GM12891 (cell line): ENCODE measurements around the gene MYL12B.

Experiments used
- DNase-seq: peaks from one replicate; pipeline ENCODE4 v3.0.0; 2011; ENCODE audit warnings: low spot score; ENCODE audit not compliant: insufficient read length
- FAIRE-seq: peaks from 2 replicates; lab custom pipeline; 2011; peaks lifted over from hg19 to GRCh38; lab: Jason Lieb, UNC
- PAX5 ChIP-seq: IDR thresholded peaks from 2 replicates; pipeline ENCODE4 v1.6.1; 2011; ENCODE audit warnings: low read length, moderate library complexity, mild to moderate bottlenecking; ENCODE audit not compliant: insufficient read depth, severe bottlenecking
- POLR2A ChIP-seq: IDR thresholded peaks from 2 replicates; pipeline ENCODE4 v1.6.1; 2011; ENCODE audit warnings: low read depth, low read length, control low read depth
- POLR2AphosphoS5 ChIP-seq: IDR thresholded peaks from 2 replicates; pipeline ENCODE4 v1.6.1; 2011; ENCODE audit warnings: low read depth, low read length, control low read depth
- POU2F2 ChIP-seq: IDR thresholded peaks from 2 replicates; pipeline ENCODE4 v1.6.1; 2011; ENCODE audit warnings: low read depth, mild to moderate bottlenecking, control low read depth, low read length, moderate library complexity
- SPI1 ChIP-seq: IDR thresholded peaks from 2 replicates; pipeline ENCODE4 v1.6.1; 2011; ENCODE audit warnings: low read depth, low read length, control low read depth
- TAF1 ChIP-seq: IDR thresholded peaks from 2 replicates; pipeline ENCODE4 v1.6.1; 2011; ENCODE audit warnings: low read depth, low read length, control low read depth

The MYL12B gene

DNA sequence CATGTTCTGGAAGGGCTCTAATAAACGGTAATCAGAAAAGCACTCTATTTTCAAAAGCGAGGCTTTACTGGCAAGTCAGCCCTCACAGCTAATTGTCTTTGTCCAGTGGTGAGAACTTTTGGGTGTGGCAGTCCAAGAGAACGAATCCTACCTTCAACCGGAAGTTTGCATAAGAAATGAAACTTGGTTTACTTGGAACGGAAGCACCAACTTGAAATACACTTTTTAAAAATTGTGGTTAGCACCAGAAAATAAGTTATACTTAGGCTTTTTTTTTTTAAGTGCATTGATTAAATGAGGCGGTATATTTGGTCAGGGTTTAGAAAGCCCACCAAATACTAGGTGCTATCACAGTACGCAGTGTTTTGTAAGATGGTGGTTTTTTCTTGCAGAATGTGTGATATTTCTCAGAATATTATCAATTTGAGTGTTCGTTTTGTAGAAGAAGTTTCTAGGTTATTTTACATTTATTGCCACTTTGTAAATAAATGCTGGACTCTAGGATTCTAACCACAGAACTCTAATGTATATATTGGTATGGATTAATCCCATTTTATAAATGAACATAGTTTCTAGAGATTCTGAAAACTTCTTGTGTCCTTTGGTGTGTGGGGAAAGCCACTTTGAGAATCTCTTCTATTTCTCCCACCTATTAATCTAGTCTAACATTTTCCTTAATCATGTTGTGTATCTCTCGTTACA lies 13.1 kb upstream of the MYL12B start:
- FAIRE-seq: peak; percentile 63
- TF ChIP-seq POU2F2: no peak
- 0 out of 2 replicates have a peak, but pooled peaks have one; percentile 36 for TF ChIP-seq POLR2A
- DNase-seq: no peak

DNA sequence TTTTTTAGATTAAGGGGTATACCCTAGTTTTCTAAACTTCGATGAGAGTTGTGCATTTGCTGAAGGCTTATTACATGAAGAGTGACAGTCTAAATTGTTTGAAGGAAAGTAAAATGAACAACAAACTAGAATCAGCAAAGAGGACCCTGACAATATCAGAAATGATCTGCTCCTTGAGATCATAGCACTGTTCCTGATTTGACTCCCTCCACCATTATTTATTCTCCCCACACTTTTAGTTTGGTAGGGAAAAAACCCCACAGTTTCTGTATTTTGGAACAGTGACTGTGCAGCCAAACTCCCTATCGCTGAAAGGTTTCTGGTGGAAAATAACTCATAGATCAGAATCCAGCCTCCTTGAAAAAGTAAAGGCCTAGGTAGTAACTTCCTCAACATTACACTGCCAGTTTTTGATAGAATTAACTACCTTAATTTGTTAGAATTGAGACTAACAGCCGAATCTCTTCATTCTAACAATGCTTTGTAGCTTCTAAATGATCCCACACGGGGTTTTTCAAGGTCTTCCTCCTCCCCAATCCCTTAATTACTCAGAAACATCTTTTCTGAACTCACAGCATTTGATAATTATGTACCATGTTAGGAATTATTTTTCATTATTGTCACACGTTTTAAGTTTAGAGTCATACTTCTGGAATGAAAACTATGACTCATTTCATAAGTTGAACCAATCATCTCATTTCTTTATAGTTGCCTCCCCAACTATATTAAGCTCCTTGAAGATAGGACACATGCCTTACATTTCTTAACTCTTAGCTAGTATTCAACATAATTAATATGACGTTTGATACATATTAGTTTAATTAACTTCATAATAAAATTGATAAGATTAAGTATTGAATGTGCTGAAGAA lies 11.5 kb upstream of the MYL12B start:
- TF ChIP-seq POU2F2: no peak
- TF ChIP-seq POLR2A: peak; percentile 41; the same call in 1 of the 2 replicates
- no peak for DNase-seq
- FAIRE-seq: no peak

DNA sequence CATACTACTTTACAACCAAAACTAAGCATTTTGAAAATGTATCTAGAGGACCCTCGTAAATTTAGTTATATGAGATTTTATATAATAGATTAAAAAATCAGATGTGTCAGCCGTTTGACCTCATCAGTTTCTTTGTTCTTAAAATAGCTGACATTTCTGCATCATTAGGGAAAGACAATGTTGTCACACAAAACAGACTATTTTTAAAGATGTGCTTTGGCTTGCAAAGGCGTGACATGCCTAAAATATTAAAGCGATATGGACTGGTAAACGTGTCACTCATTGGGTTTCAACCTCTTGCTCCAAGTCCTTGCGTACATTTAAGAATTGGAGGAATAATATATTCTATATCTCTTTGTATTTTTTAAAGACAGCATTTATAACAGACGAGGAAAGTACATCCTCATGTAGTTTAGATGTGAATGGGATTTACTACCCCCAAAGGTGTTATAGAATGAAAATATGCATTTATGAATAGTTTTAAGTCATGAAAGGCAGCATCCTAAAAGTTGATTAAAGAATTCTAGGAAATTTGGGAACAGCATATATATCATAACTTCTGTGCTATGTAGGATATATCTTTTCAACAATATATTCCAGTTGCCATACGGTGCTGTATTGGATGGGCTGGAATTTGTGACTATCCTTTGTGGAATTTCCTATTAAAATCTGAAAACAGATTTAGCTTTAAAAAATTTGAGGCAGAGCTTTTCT lies 10.5 kb upstream of the MYL12B start:
- no peak for TF ChIP-seq TAF1
- TF ChIP-seq POLR2A: peak; percentile 74
- TF ChIP-seq POLR2AphosphoS5: peak; percentile 43; the same call in 1 of the 2 replicates
- DNase-seq (no peak), FAIRE-seq (no peak)

DNA sequence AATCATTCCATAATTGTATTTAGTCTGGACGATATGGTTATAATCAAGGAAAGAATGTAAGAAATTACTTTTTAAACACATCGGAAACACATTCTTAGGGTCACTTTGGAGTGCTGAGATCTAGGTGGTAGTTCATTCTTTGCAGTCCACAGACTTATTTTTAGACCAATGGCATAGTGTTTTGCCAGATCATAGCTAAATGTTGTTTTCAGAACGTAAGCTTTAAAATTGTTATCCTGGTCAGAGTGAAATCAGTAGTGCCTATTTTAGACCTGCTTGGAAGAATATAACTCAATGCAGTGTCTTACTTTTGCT lies 10.0 kb upstream of the MYL12B start:
- TF ChIP-seq POLR2AphosphoS5 (peak; percentile 63; the same call in 1 of the 2 replicates), TAF1 (no peak), PAX5 (no peak), SPI1 (no peak)
- DNase-seq: no peak
- no peak for FAIRE-seq

DNA sequence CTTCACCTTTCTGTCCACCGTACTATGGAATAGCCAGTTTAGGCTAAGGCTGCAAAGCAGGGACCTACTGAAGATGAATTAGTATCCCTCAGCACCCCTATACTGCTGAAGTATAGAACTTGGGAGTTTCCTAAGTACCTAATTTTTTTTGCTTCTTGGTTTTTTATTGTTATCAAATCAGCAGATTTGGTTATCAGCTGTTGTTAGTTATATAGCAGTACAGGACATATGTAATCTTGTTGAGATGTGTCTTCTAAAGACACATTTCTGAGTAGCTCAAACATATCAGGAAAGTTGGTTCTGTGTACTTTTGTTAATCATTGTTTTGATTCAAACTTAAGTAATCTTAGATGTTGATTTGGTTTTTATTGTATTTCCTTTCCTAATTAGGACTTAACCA lies 9.1 kb upstream of the MYL12B start:
- no peak for DNase-seq
- 0 out of 2 replicates have a peak, but pooled peaks have one; percentile 7 for TF ChIP-seq POLR2A
- no peak for TF ChIP-seq TAF1
- TF ChIP-seq SPI1: no peak
- peak; percentile 5 for FAIRE-seq

DNA sequence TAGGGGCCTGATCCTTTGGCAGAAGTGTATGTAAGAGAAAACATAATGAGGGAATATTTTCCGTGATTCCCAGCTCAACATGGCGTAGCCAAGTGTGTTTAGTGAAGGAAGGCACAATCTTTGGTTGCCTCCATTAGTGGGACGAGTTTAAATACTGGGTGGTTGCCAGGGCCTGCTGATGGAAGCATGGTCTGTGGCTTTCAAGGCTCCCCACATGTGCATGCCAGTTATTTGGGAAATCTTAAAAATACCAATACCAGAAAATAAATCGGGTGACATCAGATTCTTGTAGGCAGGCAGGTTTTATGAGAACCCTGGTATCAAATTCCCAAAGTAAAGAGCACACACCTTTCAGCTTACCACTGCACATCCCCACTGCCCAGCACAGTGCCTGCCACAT lies 7.2 kb upstream of the MYL12B start:
- DNase-seq (no peak), FAIRE-seq (no peak)
- TF ChIP-seq POU2F2: no peak
- TF ChIP-seq SPI1: no peak
- TF ChIP-seq POLR2A: no peak
- no peak for TF ChIP-seq TAF1
- TF ChIP-seq PAX5: no peak
- TF ChIP-seq POLR2AphosphoS5: no peak

DNA sequence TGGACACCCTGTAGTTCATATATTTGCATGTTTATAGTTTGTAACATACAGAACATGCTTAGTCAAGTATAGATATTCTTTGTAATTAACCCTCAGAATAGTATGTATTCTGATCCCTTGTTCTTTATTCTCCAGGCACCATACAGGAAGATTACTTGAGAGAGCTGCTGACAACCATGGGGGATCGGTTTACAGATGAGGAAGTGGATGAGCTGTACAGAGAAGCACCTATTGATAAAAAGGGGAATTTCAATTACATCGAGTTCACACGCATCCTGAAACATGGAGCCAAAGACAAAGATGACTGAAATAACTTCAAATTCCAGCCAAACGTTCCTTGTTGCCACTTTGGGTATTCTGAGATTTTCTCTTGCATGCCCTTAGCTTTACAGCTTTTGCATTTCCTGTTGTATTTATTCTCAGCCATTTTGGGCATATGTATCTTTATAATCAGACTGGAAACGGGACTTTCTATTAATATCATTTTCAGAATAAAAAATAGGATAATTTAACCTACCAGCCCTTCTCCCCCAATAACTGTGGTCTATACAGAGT lies 6.2 kb upstream of the MYL12B start:
- no peak for DNase-seq
- TF ChIP-seq PAX5 (no peak), POLR2AphosphoS5 (no peak), POU2F2 (no peak), POLR2A (no peak), SPI1 (peak; percentile 76), TAF1 (no peak)
- FAIRE-seq: peak; percentile 89

DNA sequence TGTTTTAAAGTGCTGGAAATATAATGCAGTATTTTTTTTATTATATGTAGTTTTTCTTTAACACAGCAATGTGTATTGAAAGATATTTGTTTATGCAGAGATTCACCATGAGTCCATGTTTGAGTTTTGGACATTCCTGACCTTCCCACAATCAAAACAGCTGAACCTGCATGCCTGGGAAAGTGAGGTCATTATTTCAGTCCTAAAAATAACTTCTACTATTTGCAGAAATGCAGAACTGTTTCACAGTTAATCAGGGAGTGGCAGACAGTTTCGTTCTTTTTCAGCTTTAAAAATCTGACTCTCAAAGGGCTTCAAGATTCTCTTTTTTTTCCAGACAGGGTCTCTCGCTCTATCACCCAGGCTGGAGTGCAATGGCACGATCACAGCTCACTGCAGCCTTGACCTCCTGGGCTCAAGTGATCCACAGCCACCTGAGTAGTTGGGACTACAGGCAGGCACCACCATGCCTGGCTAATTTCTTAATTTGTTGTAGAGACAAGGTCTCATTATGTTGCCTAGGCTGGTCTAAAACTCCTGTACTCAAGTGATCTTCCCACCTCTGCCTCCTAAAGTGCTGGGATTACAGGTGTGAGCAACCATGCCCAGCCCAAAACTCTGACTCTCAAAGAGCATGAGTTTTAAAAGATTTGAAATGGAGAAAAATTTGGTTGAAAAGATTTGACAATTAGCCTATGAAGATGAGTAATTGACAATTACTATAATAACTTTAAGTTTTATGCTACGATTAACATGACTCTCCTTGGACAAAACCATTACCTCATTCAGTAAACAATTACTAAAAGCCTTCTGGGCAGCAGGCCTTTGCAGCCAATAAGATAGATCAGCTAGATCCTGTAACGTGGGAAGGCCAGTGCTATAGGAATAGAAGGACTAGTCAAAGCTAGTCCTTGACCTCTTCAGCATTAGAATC lies 5.0 kb upstream of the MYL12B start:
- TF ChIP-seq SPI1: peak; percentile 75
- no peak for TF ChIP-seq POU2F2
- no peak for TF ChIP-seq TAF1
- 0 out of 2 replicates have a peak, but pooled peaks have one; percentile 10 for TF ChIP-seq POLR2A
- peak; percentile 47; the same call in 1 of the 2 replicates for TF ChIP-seq POLR2AphosphoS5
- no peak for TF ChIP-seq PAX5
- no peak for DNase-seq
- no peak for FAIRE-seq

DNA sequence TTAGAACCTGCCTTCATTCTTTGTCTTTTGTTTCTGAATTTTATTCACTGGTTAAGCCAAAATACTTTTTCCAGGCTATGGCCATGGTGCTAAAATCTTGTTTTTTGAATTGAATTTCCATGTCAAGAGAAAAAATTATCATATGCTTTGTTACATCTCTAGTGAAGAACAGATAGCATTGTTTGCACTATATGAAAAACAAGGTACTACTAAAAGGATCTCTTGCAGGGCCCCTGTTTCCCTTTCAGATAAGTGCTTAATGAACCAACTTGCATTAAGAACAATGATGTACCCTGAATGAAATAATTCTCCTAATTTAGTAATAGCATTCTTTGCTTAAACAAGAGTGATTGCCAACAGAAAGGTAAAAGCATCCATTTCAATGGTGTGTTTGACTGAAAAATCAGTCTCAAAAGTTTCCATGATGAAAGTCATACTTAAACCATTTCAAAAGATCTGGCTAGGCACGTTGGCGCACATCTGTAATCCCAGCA lies 4.3 kb upstream of the MYL12B start:
- DNase-seq: no peak
- FAIRE-seq: no peak
- TF ChIP-seq POLR2A: no peak; the same call in 1 of the 2 replicates
- TF ChIP-seq POU2F2: no peak
- TF ChIP-seq TAF1: no peak
- no peak for TF ChIP-seq PAX5
- no peak for TF ChIP-seq POLR2AphosphoS5
- TF ChIP-seq SPI1: no peak
